Hematopoietic multipotent progenitor cell treated with erythropoietin and hydrocortisone succinate and interleukin-3 and kit ligand, for 8 days (in vitro differentiated cells): ENCODE data around the gene TRIM47.

Source experiments
- DNase-seq: peaks from one replicate; pipeline ENCODE4 v3.0.0-alpha.2; 2015

TRIM47 gene

DNA sequence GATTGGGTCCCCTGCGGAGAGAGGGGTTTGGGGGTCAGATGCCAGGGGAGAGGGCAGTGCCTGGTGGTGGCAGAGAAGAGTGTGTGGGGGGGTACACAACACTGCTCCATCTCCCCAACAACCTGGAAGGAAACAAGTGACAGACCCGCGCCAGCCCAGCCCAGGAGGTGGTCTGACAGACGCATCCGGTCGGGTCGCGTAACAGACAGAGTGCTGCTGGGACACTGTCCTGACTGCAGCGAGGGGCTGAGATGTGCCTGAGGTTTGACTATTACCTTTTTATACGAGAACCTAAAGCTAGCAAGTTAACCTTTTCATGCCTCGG is 50.3 kb downstream of the TRIM47 start:
- no peak for DNase-seq

DNA sequence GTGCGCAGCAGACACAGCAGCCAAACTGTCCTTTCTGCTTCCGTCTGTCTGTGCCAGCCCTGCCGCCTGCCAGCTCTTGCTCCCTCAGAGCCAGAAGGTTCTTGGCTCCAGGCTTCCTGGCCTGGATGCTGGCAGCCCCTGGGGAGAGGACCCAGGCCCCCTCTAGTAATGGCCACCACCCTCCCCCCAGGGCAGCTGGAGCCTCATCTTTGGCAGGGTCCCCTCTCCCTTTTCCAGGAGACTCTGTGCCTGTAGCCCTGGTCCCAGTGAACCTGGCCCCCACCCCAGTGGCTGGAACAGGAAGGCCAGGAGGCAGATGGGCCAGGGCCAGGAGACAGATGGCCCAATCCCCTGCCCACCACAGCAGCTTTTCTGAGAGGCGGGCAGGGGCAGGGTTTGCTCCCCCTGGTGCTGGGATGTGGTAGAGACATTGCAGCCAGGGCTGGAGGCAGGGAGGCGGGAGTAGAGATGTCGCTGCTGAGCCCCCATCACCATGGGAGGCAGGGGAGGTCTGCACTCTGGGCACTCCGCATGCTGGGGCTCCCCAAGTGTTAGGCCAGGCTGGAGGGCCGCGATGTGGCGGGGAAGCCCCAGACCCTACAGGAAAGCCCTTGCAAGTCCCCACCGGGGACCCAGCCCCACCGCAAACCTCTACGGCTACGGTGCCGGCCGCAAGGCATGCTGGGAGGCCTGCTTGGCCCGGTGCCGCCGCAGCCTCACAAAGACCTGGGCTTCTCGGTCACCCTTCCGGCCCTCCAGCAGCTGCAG is 50.9 kb downstream of the TRIM47 start:
- DNase-seq: peak; percentile 31

DNA sequence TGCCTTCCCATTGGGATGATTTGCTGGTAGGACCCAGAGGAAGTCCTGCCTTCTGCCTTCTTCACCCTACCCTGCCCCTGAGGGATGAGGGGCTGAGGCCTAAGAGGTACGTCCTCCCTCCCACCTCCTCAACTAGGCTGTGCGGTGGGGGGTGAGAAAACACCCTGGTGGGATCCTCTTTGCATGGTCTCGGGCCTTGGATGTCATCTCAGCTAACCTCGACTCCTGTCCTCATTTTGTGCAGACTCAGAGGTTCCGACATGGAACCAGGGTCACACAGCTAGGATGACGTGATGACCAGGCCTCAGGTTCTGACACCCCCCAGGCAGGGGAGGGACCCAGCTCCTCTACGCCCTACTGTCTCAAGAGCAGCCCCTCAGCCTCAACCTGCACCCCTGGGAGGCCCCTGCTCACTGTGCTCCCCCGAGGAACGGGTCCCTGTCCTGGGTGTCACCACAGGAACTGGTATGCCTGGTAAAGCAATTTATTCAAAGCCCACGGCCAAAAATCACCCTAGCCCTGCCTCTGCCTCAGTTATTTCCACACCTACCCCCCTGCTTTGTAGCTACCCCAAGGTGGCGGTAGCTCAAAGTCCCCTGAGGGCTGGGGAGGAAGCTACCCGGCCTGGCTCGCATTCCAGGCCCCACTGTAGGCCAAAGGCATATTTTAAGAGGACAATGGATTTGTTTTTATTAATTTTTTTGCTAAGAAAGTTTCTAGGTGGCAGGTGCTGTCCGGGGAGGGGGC is 51.6 kb downstream of the TRIM47 start:
- no peak for DNase-seq

DNA sequence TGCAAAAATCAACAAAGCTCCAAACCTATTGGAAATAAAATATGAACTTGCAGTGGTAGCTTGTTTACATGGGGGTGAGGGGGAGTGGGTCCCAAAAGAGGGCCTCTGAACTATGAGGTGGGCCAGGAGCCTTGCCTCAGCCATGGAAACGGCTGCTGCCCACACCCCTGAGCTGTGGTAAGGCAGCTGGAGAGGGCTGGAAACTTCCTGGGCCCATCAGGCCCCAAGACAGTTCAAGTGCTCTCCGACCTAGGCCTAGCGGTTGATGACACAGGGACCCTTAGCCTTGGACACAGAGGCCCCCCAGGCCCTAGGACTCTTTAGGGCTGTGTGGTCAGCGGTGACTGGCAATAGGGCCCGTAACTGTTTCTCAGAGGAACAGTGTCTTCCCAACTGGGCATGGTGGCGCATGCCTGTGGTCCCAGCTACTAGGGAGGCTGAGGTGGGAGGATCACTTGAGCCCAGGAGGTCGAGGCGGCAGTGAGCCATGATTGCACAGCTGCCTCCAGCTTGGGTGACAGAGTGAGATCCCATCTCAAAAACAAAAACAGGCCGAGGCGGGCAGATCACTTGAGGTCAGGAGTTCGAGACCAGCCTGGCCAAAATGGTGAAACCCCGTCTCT is 52.5 kb downstream of the TRIM47 start:
- no peak for DNase-seq

DNA sequence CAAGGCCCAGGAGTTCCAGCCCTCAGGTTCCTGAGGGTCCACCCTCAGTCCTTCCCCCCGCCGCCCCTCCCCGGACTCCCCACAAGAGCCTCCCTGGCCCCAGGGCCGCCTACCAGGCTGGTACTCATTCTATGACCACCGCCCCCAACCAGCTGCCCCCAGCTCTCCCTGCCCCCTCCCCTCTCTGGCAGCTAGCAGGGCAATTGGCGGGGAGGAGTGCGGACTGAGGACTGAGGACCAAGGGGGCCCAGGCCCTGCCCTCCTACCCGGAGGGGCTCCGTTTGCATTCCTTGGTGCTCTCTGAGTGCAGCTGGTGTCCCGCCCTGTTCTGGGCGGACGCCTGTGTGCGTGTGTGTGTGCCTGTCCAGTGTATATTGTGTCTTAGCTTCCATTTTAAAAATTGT is 53.2 kb downstream of the TRIM47 start:
- DNase-seq: no peak

DNA sequence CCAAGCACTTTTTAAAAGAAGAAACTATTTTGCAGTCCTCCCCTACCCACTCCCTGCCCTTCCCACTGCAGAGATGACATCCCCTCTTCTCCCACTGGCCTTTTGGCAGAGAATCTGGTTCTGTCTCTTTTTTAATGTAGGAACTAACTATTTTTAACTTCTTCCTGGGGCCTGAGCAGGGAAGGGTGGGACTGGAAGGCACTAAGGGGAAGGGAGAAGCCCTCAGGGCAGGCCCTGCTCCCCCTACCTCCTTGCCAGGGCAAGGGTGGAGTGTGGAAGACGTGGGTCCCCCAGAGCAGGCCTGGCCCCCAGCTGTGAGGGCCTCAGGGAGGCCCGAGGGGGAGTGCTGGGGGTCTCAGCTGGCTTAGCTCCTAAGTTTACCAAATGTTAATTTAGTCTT is 53.7 kb downstream of the TRIM47 start:
- DNase-seq: no peak
